Mesendoderm (in vitro differentiated cells): ENCODE results near the gene C7.
"Not testable (repeated sequence)": the region's sequence is repeated elsewhere in the genome, so short reads cannot be mapped to it uniquely, and the experiment has no call there.

Source experiments
- DNase-seq: peaks from one replicate; pipeline ENCODE4 v3.0.0; 2013
- H2AK5ac ChIP-seq: 2 replicates; pipeline ENCODE4 v1.6.1; 2013; ENCODE audit warnings: low read length, inconsistent platforms
- H2BK120ac ChIP-seq: 2 replicates; pipeline ENCODE4 v1.6.1; 2013; ENCODE audit warnings: low read depth, mild to moderate bottlenecking, low read length, moderate library complexity, mixed read lengths
- H2BK15ac ChIP-seq: replicated peaks from 2 replicates; pipeline ENCODE4 v1.6.1; 2013; ENCODE audit warnings: low read depth, mild to moderate bottlenecking, moderate library complexity
- H2BK5ac ChIP-seq: 2 replicates; pipeline ENCODE4 v1.6.1; 2013; ENCODE audit warnings: low read length, inconsistent platforms
- H3K18ac ChIP-seq: 2 replicates; pipeline ENCODE4 v1.6.1; 2013; ENCODE audit warnings: mild to moderate bottlenecking, low read length, mixed read lengths
- H3K23ac ChIP-seq: one replicate; pipeline ENCODE4 v1.6.1; 2013; ENCODE audit warnings: low read length
- H3K27ac ChIP-seq: 2 replicates; pipeline ENCODE4 v1.5.1; 2013; ENCODE audit warnings: low read depth, mild to moderate bottlenecking, inconsistent platforms, low read length, moderate library complexity
- H3K27me3 ChIP-seq: 2 replicates; pipeline ENCODE4 v1.6.1; 2013; ENCODE audit warnings: low read length, control low read depth, mild to moderate bottlenecking, inconsistent platforms; ENCODE audit not compliant: insufficient read depth, poor library complexity
- H3K36me3 ChIP-seq: 2 replicates; pipeline ENCODE4 v1.6.1; 2013; ENCODE audit warnings: low read length, inconsistent platforms; ENCODE audit not compliant: control insufficient read depth, insufficient read depth
- H3K4ac ChIP-seq: one replicate; pipeline ENCODE4 v1.6.1; 2013; ENCODE audit warnings: low read depth, mild to moderate bottlenecking, low read length, moderate library complexity
- H3K4me1 ChIP-seq: 2 replicates; pipeline ENCODE4 v1.6.1; 2013; ENCODE audit warnings: low read depth, low read length, inconsistent platforms; ENCODE audit not compliant: control insufficient read depth
- H3K4me2 ChIP-seq: 2 replicates; pipeline ENCODE4 v1.6.1; 2013; ENCODE audit warnings: low read length
- H3K4me3 ChIP-seq: 2 replicates; pipeline ENCODE4 v1.5.1; 2013; ENCODE audit warnings: mild to moderate bottlenecking, low read length
- H3K56ac ChIP-seq: one replicate; pipeline ENCODE4 v1.6.1; 2013; ENCODE audit warnings: low read length
- H3K79me1 ChIP-seq: 2 replicates; pipeline ENCODE4 v1.6.1; 2013; ENCODE audit warnings: low read length, inconsistent platforms
- H3K79me2 ChIP-seq: 2 replicates; pipeline ENCODE4 v1.6.1; 2013; ENCODE audit warnings: mild to moderate bottlenecking, low read length; ENCODE audit not compliant: control insufficient read depth, insufficient read depth
- H3K9ac ChIP-seq: 2 replicates; pipeline ENCODE4 v1.6.1; 2013; ENCODE audit warnings: low read length, inconsistent platforms
- H4K5ac ChIP-seq: one replicate; pipeline ENCODE4 v1.6.1; 2013; ENCODE audit warnings: low read length
- H4K8ac ChIP-seq: one replicate; pipeline ENCODE4 v1.6.1; 2013; ENCODE audit warnings: low read depth, mild to moderate bottlenecking, control low read depth, low read length, moderate library complexity
- WGBS: extraction: QIAGEN DNeasy Blood & Tissue Kit; methylation state at CpG from one replicate; pipeline ENCODE4 v1.1.7; 2013; ENCODE audit warnings: low lambda C conversion rate, missing lambda C conversion rate; ENCODE audit not compliant: insufficient coverage; ENCODE audit errors: extremely low coverage; 5-methylcytosine and 5-hydroxymethylcytosine counted together

Gene C7

DNA sequence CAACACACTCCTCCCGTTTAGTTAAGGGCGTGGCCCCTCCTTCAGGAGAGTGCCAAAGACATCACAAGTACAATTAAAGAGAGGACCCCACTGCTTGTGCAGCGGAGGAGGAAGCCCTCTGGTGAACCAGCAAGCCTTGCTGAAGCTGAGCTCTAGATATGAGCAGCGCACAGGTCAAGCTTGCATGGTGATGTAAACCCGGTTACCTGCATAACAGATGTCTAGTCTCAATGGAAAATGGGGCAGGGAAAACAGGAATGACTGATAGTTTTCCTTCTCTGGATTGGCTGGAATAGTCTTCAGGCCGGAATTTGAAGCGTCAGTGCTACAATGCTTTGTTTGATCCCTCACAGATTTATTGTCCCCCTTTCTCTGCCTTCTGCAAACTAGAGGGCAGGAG lies 95.6 kb downstream of the C7 start:
- Histone ChIP-seq H3K23ac (no peak overlapping the region), H3K9ac (no peak overlapping the region), H3K4me3 (no peak overlapping the region), H3K56ac (no peak overlapping the region), H2AK5ac (no peak overlapping the region), H4K5ac (no peak overlapping the region), H2BK5ac (no peak overlapping the region), H3K36me3 (no peaks in the 10 kb centered on the region), H4K8ac (no peak overlapping the region), H3K18ac (no peak overlapping the region), H3K27ac (no peak overlapping the region), H3K4me2 (no peak overlapping the region), H3K4me1 (no peaks in the 10 kb centered on the region), H2BK15ac (no peak overlapping the region), H2BK120ac (no peak overlapping the region), H3K79me2 (no peaks in the 10 kb centered on the region), H3K27me3 (no peaks in the 10 kb centered on the region), H3K79me1 (no peaks in the 10 kb centered on the region), H3K4ac (no peak overlapping the region)
- no peak for DNase-seq
- WGBS, result no CpG with 5 or more reads among the region's 7 CpGs

DNA sequence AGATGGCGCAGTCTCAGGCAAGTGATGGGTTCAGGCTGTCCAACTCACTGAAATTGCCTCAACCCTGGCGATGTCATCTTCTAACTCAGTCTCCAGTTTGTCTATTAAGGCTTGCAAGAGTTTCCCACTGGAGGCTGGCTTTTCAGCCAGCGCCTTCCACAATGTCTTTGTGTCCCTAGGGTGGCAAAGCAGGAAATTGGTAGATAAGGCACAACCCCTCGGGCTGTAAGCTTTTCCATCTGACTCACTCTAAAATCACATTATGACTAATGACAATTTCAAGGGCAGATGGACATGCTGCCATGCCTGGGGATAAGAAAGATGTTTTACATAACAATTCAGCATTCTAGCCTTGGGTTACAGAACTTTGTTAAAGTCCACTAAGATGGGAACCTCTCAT lies 99.9 kb downstream of the C7 start:
- no peak overlapping the region for H3K4me2 ChIP-seq
- H3K27me3 ChIP-seq, result no peaks in the 10 kb centered on the region
- no peak overlapping the region for H2BK5ac ChIP-seq
- H3K79me2 ChIP-seq, result no peaks in the 10 kb centered on the region
- H3K79me1 ChIP-seq, result no peaks in the 10 kb centered on the region
- H3K4me3 ChIP-seq, result no peak overlapping the region
- no peak overlapping the region for H2BK120ac ChIP-seq
- peak; percentile 11 for DNase-seq
- no peak overlapping the region for H3K4ac ChIP-seq
- H2AK5ac ChIP-seq, result no peak overlapping the region
- H3K36me3 ChIP-seq, result no peaks in the 10 kb centered on the region
- no peak overlapping the region for H3K27ac ChIP-seq
- no peak overlapping the region for H3K9ac ChIP-seq
- no CpG with 5 or more reads among the region's 4 CpGs for WGBS
- no peak overlapping the region for H4K8ac ChIP-seq
- H3K56ac ChIP-seq, result no peak overlapping the region
- H2BK15ac ChIP-seq, result no peak overlapping the region
- H4K5ac ChIP-seq, result no peak overlapping the region
- no peaks in the 10 kb centered on the region for H3K4me1 ChIP-seq
- H3K23ac ChIP-seq, result no peak overlapping the region
- H3K18ac ChIP-seq, result no peak overlapping the region

GRCh38 chr5:41010572-41010971 lies 101.3 kb downstream of the C7 start:
- DNase-seq, result no peak
- H3K79me2 ChIP-seq, result no peaks in the 10 kb centered on the region
- no peaks in the 10 kb centered on the region for H3K4me1 ChIP-seq
- H4K5ac ChIP-seq, result no peak overlapping the region
- no peak overlapping the region for H3K4ac ChIP-seq
- no peak overlapping the region for H2BK15ac ChIP-seq
- H3K23ac ChIP-seq, result no peak overlapping the region
- no CpG with 5 or more reads among the region's 6 CpGs for WGBS
- no peaks in the 10 kb centered on the region for H3K27me3 ChIP-seq
- H3K9ac ChIP-seq, result no peak overlapping the region
- H2AK5ac ChIP-seq, result no peak overlapping the region
- H3K4me3 ChIP-seq, result no peak overlapping the region
- no peak overlapping the region for H3K4me2 ChIP-seq
- no peaks in the 10 kb centered on the region for H3K79me1 ChIP-seq
- no peak overlapping the region for H3K27ac ChIP-seq
- H2BK120ac ChIP-seq, result no peak overlapping the region
- H3K56ac ChIP-seq, result no peak overlapping the region
- no peak overlapping the region for H4K8ac ChIP-seq
- no peak overlapping the region for H2BK5ac ChIP-seq
- H3K18ac ChIP-seq, result no peak overlapping the region
- H3K36me3 ChIP-seq, result no peaks in the 10 kb centered on the region

DNA sequence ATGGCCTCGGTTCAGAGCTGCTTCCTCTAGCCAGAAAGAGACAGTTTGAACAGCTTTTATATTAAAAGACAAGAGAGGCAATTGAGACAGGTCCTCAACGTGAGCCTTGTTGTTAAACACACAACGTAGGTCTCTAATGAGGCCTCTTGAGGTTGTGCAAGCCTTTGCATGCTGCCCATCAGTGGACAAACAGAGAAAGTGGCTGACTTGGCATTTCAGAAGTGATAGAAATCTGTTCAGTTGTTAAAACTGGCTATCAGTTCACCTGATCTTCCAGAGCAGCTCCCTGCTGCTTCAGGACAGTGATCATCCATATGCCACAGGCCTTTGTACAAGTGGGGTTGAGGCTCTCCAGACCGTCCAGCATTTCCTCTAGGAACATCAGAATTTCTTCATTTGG lies 103.0 kb downstream of the C7 start:
- no peak overlapping the region for H3K56ac ChIP-seq
- H3K4me2 ChIP-seq, result no peak overlapping the region
- no peak overlapping the region for H2BK120ac ChIP-seq
- no peak overlapping the region for H2BK15ac ChIP-seq
- H4K5ac ChIP-seq, result no peak overlapping the region
- H3K9ac ChIP-seq, result no peak overlapping the region
- no peak overlapping the region for H3K27ac ChIP-seq
- no peak overlapping the region for H3K4me3 ChIP-seq
- H3K27me3 ChIP-seq, result no peaks in the 10 kb centered on the region
- H3K79me2 ChIP-seq, result no peaks in the 10 kb centered on the region
- no CpG with 5 or more reads among the region's 4 CpGs for WGBS
- DNase-seq, result no peak
- no peak overlapping the region for H2AK5ac ChIP-seq
- H3K23ac ChIP-seq, result no peak overlapping the region
- no peaks in the 10 kb centered on the region for H3K4me1 ChIP-seq
- no peak overlapping the region for H3K4ac ChIP-seq
- no peaks in the 10 kb centered on the region for H3K36me3 ChIP-seq
- H2BK5ac ChIP-seq, result no peak overlapping the region
- H3K79me1 ChIP-seq, result no peaks in the 10 kb centered on the region
- no peak overlapping the region for H3K18ac ChIP-seq
- no peak overlapping the region for H4K8ac ChIP-seq

DNA sequence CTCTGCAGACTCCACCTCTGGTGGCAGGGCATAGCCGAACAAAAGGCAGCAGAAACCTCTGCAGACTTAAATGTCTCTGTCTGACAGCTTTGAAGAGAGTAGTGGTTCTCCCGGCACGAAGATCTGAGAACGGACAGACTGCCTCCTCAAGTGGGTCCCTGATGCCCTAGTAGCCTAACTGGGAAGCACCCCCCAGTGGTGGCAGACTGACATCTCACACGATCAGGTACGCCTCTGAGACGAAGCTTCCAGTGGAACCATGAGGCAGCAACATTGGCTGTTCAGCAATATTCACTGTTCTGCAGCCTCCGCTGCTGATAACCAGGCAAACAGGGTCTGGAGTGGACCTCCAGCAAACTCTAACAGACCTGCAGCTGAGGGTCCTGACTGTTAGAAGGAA lies 113.3 kb downstream of the C7 start:
- not testable (repeated sequence) for H3K79me2 ChIP-seq, H3K23ac ChIP-seq, H3K27me3 ChIP-seq, H3K4me3 ChIP-seq, H3K9ac ChIP-seq, H3K18ac ChIP-seq, H3K4ac ChIP-seq, H4K8ac ChIP-seq, H2BK120ac ChIP-seq, H3K79me1 ChIP-seq, H3K27ac ChIP-seq, H2BK5ac ChIP-seq, DNase-seq, H4K5ac ChIP-seq, H3K4me2 ChIP-seq, H3K56ac ChIP-seq, H3K36me3 ChIP-seq, H2AK5ac ChIP-seq, H3K4me1 ChIP-seq, H2BK15ac ChIP-seq
- no CpG with 5 or more reads among the region's 8 CpGs for WGBS
